ENCODE measurements around the gene RAB6A. TPM values are rescaled to one million over a fixed set of nuclear protein-coding genes. Genes with fewer than 3 reads are reported as not detected.

The RAB6A gene
- total RNA-seq, 1 donor: 158 TPM

Other genes with a start within 250 kb of the RAB6A start
- 15.5 and 40.0 TPM in 2 replicates for gene FAM168A, start 163.0 kb downstream of the RAB6A start, total RNA-seq (ENCODE audit: low replicate concordance)
- gene PLEKHB1, start 114.5 kb downstream of the RAB6A start, total RNA-seq (ENCODE audit: low replicate concordance): 1.1 and 1.9 TPM in 2 replicates
- 39.7 and 45.6 TPM in 2 replicates for gene MRPL48, start 26.8 kb upstream of the RAB6A start, total RNA-seq (ENCODE audit: low replicate concordance)
- 54.2 and 70.8 TPM in 2 replicates for gene COA4, start 115.8 kb upstream of the RAB6A start, total RNA-seq (ENCODE audit: low replicate concordance)
- gene PAAF1, start 115.9 kb upstream of the RAB6A start, total RNA-seq (ENCODE audit: low replicate concordance): 9.2 and 11.1 TPM in 2 replicates
- not detected in 2 replicates for gene DNAJB13, start 190.0 kb upstream of the RAB6A start, total RNA-seq (ENCODE audit: low replicate concordance)
- gene UCP2, start 221.8 kb upstream of the RAB6A start, total RNA-seq (ENCODE audit: low replicate concordance): 1.5 TPM in 1 of 2 replicates, not detected in the other
- 0.54 TPM in 1 of 2 replicates, not detected in the other for gene UCP3, start 248.0 kb upstream of the RAB6A start, total RNA-seq (ENCODE audit: low replicate concordance)

Measured in fibroblast of the aortic adventitia (primary cell).